ENCODE measurements around the gene RASL12.
"Not testable (repeated sequence)": the region's sequence is repeated elsewhere in the genome, so short reads cannot be mapped to it uniquely, and the experiment has no call there.

Gene RASL12

DNA sequence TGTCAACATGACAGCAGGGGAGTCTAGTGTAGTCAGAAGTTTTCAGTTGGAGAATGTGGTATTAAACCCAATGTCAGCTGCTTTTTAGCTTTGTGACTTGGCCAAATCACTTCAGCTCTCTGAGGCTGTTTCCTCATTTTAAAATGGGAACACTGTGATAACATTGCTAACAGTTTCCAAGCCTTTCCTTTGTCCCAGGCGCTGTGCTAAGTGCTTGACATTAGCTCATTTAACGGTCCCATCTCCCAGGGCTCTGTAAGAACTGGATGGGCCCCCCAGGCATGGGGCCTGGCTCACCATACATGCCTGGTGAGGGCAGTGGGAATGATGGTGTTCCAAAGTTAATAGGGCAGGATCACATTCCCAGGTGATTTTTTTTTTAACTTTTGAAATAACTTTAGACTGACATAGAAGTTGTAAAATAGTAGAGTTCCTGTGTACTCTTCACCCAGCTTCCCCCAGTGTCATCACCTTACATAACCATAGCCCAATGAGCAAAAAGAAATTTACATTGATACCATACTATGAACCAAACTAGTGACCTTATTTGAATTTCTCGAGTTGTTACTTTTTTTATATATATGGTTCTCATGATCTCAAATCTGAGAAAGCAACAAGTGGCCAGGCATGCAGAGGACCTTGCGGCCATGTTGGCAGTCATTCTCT, 7.7 kb downstream of the RASL12 start:
- in situ Hi-C loops (cut with MboI; ENCODE audit: low pct_unique_long_range_greater_than_20kb, low sequenced_read_pairs), result no loop called here
- DNase-seq, result no peak

DNA sequence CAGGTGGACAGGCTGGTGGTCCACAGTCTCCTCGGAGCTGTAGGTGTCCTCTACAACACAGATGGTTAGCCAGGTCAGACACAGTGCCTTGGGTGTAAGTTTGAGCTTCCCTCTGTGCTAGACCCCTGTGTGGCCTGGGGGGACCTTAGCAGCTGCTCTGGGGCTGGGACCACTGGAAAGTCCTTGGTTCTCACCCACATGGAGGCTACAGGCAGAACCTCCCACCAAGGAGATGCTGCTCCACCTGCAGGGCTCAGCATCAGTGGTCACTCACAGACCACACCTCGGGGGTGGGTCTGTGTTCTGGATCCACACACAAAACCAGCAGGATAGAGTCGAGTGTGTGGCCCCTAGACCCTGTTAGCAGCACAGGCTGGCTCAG, 8.4 kb downstream of the RASL12 start:
- in situ Hi-C loops (cut with MboI; ENCODE audit: low pct_unique_long_range_greater_than_20kb, low sequenced_read_pairs), result no loop called here
- no peak for DNase-seq

DNA sequence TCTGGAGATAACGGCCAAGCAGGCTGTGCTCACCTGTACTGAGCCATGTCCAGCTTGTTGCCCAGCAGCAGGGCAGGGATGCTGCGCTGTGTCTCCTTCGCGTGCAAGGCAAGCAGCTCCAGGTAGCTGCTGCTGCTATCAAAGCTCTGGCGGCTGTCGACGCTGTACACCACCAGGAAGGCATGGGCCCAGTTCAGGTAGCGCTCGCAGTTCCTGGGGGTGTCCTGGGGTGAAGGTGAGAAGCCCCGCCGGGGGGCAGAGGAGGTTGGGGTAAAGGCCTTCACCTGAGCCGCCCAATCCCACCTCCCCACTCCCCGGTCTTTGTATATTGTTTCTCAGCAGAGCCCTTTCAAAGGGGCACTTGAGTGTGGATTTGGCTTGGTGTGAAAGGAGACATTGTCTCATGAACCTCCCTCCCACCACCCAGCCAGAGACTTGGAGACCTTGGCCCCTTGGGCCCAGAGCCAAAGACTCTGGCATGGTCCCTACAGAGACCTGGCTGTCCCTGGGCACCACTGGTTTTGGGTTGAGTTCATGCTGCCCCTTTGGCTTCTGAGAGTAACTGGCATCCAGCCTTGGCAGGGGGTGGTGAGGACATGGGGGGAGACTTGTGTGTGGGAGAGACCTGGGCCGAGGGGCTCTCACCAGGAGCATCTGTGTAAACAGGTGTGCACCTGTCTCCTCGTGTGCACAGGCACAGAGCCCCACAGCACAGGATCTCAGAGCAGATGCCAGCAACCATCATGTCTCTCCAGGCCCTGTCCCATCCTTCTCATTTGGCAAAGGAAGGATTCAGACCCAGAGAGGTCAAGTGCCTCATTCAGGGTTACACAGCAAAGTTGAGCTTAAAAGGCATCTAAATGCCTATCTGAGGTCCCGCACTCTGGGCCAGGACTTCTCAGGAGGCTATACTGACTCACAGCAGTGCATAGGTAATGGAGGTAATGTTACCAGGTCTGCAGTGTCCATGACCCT, 9.1 kb downstream of the RASL12 start:
- in situ Hi-C loops (cut with MboI; ENCODE audit: low pct_unique_long_range_greater_than_20kb, low sequenced_read_pairs), result no loop called here
- no peak for DNase-seq

- DNase-seq, result no peak
- in situ Hi-C loops (cut with MboI; ENCODE audit: low pct_unique_long_range_greater_than_20kb, low sequenced_read_pairs), result no loop called here
Measured at GRCh38 chr15:65057549-65057940, 10.2 kb downstream of the RASL12 start.

GRCh38 chr15:65056868-65057548, 10.8 kb downstream of the RASL12 start:
- no peak for DNase-seq
- in situ Hi-C loops (cut with MboI; ENCODE audit: low pct_unique_long_range_greater_than_20kb, low sequenced_read_pairs), result no loop called here

GRCh38 chr15:65056106-65056505, 11.7 kb downstream of the RASL12 start:
- in situ Hi-C loops (cut with MboI; ENCODE audit: low pct_unique_long_range_greater_than_20kb, low sequenced_read_pairs), result no loop called here
- no peak for DNase-seq

GRCh38 chr15:65055201-65055870, 12.5 kb downstream of the RASL12 start:
- in situ Hi-C loops (cut with MboI; ENCODE audit: low pct_unique_long_range_greater_than_20kb, low sequenced_read_pairs), result no loop called here
- DNase-seq, result no peak

GRCh38 chr15:65054333-65055200, 13.2 kb downstream of the RASL12 start:
- DNase-seq, result peak; percentile 90
- in situ Hi-C loops (cut with MboI; ENCODE audit: low pct_unique_long_range_greater_than_20kb, low sequenced_read_pairs), result no loop called here

DNA sequence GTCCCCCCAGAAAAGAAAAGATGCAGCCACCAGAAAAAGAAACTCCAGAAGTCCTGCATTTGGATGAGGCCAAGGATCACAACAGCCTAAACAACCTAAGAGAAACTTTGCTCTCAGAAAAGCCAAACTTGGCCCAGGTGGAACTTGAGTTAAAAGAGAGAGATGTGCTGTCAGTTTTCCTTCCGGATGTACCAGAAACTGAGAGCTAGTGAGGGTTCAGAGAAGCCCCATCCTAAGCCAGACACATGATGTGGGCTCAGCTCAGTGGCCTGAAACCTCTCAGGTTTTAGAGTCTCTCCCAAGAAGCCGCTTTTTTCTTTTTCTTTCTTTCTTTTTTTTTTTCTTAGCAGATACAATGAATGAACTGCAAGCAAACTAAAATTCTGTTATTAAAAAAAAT, 14.8 kb downstream of the RASL12 start:
- DNase-seq, result no peak
- in situ Hi-C loops (cut with MboI; ENCODE audit: low pct_unique_long_range_greater_than_20kb, low sequenced_read_pairs), result no loop called here

DNA sequence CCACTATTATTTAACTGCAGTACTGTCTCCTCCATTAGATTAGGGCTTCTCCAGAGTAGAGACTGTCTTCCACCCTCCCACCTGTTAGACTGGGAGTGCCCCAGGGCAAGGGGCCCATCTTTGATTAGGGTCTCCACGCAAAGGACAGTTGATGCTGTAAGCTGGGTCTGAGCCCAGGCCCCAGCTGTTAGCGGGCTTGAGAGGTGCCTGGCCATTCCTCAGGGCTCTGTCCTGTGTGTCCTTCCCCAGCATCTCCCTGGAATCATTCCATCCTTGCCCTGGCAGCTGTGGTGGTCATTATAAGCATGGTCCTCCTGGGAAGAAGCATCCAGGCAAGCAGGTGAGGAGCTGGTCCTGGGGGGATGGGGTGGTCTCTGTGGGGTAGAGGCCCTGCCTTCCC, 16.5 kb downstream of the RASL12 start:
- in situ Hi-C loops (cut with MboI; ENCODE audit: low pct_unique_long_range_greater_than_20kb, low sequenced_read_pairs), result no loop called here
- DNase-seq, result no peak

GRCh38 chr15:65050270-65050669, 17.5 kb downstream of the RASL12 start:
- in situ Hi-C loops (cut with MboI; ENCODE audit: low pct_unique_long_range_greater_than_20kb, low sequenced_read_pairs), result no loop called here
- DNase-seq, result peak; percentile 29

- in situ Hi-C loops (cut with MboI; ENCODE audit: low pct_unique_long_range_greater_than_20kb, low sequenced_read_pairs), result no loop called here
- DNase-seq, result peak; percentile 97
Measured at GRCh38 chr15:65049418-65049840, 18.4 kb downstream of the RASL12 start.

- DNase-seq, result no peak
- in situ Hi-C loops (cut with MboI; ENCODE audit: low pct_unique_long_range_greater_than_20kb, low sequenced_read_pairs), result no loop called here
Measured at GRCh38 chr15:65048241-65048640, 19.6 kb downstream of the RASL12 start.

DNA sequence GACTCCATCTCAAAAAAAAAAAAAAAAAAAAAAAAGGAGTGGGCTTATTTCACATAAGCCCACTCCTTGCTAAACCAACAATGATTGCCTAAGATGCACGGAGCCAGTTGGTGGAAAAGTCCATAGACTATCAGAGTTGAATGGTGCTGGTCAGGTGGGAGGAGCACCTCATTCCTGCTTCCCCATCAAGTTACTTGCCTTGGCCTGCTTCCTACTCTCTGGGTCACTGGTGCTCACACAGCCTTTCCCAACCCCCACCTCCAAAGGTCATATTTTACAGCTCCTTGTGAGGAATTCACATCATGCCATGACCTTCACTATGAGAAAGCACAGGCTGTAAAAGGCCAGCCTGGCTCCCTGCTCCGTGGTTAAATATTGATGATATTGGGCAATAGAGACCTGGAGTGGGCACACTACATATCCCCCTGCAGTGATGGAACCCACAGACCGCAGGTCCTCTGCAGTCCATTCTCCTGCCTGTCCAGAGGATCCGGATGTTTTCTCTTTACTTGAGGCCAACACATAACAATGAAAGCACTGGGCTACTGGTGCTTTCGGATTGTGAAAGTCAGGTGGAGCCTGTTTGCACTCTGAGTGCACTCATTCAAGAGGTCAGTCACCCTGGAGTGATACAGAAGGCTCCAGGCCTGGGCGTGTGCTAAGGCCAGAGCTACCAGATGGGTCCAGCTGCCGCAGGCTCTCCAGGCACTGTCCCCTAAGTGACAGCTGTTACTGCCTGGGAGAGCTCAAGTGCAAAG, 22.9 kb downstream of the RASL12 start, which contains the start of gene SLC51B:
TSS of gene SLC51B (plus strand) at position 664 of the 758 bp plus-strand sequence. CDS start 4,618 bp downstream, outside the sequence.
- in situ Hi-C loops (cut with MboI; ENCODE audit: low pct_unique_long_range_greater_than_20kb, low sequenced_read_pairs), result no loop called here
- DNase-seq, result no peak

DNA sequence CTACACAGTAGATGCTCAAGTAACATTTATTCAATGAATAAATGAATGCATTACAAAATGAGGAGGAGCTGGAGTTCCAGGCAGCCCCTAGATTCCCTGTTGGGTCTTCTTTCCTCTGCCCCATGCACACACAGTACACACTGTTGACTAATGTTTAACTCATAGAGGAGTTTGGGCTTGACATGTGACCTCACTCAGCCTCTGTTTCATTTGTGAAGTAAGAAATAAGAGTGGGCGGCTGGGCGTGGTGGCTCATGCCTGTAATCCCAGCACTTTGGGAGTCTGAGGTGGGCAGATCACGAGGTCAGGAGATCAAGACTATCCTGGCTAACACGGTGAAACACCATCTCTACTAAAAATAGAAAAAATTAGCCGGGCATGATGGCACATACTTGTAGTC, 23.6 kb downstream of the RASL12 start:
- DNase-seq; in situ Hi-C loops (cut with MboI; ENCODE audit: low pct_unique_long_range_greater_than_20kb, low sequenced_read_pairs): not testable (repeated sequence)

GRCh38 chr15:65042776-65043327, 24.9 kb downstream of the RASL12 start:
- in situ Hi-C loops (cut with MboI; ENCODE audit: low pct_unique_long_range_greater_than_20kb, low sequenced_read_pairs), result no loop called here
- DNase-seq, result no peak

- in situ Hi-C loops (cut with MboI; ENCODE audit: low pct_unique_long_range_greater_than_20kb, low sequenced_read_pairs), result no loop called here
- DNase-seq, result no peak
Measured at GRCh38 chr15:65041787-65042186, 26.0 kb downstream of the RASL12 start.

All from KBM-7 (cell line).